Adrenal gland (tissue), 5 donors: ENCODE measurements around the gene GJC3.
"Not testable (repeated sequence)": the region's sequence is repeated elsewhere in the genome, so short reads cannot be mapped to it uniquely, and the experiment has no call there.

ENCODE experiments used
- POLR2A ChIP-seq, 2 donors: fragments of 450-650 bp; IDR thresholded peaks; one replicate each; pipeline ENCODE4 v1.6.1; 2017; ENCODE audit warnings: antibody characterized with exemption in 2 of 2, mild to moderate bottlenecking in 2 of 2, moderate library complexity in 1 of 2
- TF ChIP-seq, protein P1 (sequence below), 6 experiments: fragments of 450-650 bp in 4 of 6; fragments of 200-600 bp in 2 of 6; sonication (generic) in 1 of 6; IDR thresholded peaks; 1 replicate in 5 of 6; 2 replicates in 1 of 6; pipeline versions ENCODE4 v1.5.1 to v1.8.0; 2016 to 2021; ENCODE audit warnings: antibody characterized with exemption in 6 of 6, mild to moderate bottlenecking in 2 of 6, moderate library complexity in 1 of 6
- donor health status: DM: no; HTN: no; CAD: no.

- TF ChIP-seq, protein P1, sequence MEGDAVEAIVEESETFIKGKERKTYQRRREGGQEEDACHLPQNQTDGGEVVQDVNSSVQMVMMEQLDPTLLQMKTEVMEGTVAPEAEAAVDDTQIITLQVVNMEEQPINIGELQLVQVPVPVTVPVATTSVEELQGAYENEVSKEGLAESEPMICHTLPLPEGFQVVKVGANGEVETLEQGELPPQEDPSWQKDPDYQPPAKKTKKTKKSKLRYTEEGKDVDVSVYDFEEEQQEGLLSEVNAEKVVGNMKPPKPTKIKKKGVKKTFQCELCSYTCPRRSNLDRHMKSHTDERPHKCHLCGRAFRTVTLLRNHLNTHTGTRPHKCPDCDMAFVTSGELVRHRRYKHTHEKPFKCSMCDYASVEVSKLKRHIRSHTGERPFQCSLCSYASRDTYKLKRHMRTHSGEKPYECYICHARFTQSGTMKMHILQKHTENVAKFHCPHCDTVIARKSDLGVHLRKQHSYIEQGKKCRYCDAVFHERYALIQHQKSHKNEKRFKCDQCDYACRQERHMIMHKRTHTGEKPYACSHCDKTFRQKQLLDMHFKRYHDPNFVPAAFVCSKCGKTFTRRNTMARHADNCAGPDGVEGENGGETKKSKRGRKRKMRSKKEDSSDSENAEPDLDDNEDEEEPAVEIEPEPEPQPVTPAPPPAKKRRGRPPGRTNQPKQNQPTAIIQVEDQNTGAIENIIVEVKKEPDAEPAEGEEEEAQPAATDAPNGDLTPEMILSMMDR (IDR thresholded peaks at IDR 0.05) = not testable (repeated sequence)
- not testable (repeated sequence) for TF ChIP-seq POLR2A (IDR thresholded peaks at IDR 0.05)
These were observed 23.2 kb upstream of the GJC3 start for GRCh38 chr7:99952649-99953048.
